NOMO-1 treated with dmso at 0.1 percent for 144 hours (cell line): Measurements from ENCODE around the gene TK2.

Experiments
- DNase-seq: peaks from one replicate; lab custom pipeline; 2025; ENCODE audit not compliant: unreplicated experiment; lab: John Stamatoyannopoulos, UW

TK2 gene

GRCh38 chr16:66547101-66547989, 2.6 kb downstream of the TK2 start:
- DNase-seq, result no peak

- no peak for DNase-seq
These were observed 5.7 kb downstream of the TK2 start for GRCh38 chr16:66544016-66544757.

- DNase-seq, result no peak
These were observed 6.4 kb downstream of the TK2 start for GRCh38 chr16:66543541-66543940.

- no peak for DNase-seq
These were observed 7.5 kb downstream of the TK2 start for GRCh38 chr16:66542396-66542795.

- no peak for DNase-seq
These were observed 8.2 kb downstream of the TK2 start for GRCh38 chr16:66541388-66542355.

GRCh38 chr16:66539623-66540469, 10.1 kb downstream of the TK2 start:
- no peak for DNase-seq

GRCh38 chr16:66538910-66539309, 11.0 kb downstream of the TK2 start:
- no peak for DNase-seq

- DNase-seq, result no peak
These were observed 12.7 kb downstream of the TK2 start for GRCh38 chr16:66537236-66537635.

GRCh38 chr16:66536525-66536924, 13.4 kb downstream of the TK2 start:
- DNase-seq, result no peak

- no peak for DNase-seq
These were observed 15.5 kb downstream of the TK2 start for GRCh38 chr16:66534376-66534799.

GRCh38 chr16:66529475-66529874, 20.4 kb downstream of the TK2 start:
- no peak for DNase-seq

GRCh38 chr16:66528294-66528693, 21.6 kb downstream of the TK2 start:
- DNase-seq, result no peak

GRCh38 chr16:66525396-66526180, 24.3 kb downstream of the TK2 start:
- no peak for DNase-seq

- peak; percentile 98 for DNase-seq
These were observed 25.2 kb downstream of the TK2 start for GRCh38 chr16:66524601-66525164.

GRCh38 chr16:66523861-66524354, 26.0 kb downstream of the TK2 start:
- peak; percentile 78 for DNase-seq

- no peak for DNase-seq
These were observed 26.9 kb downstream of the TK2 start for GRCh38 chr16:66522816-66523590.

GRCh38 chr16:66521951-66522771, 27.8 kb downstream of the TK2 start:
- DNase-seq, result peak; percentile 65
